Thoracic aorta (tissue), 2 donors: ENCODE results near the gene ZHX3. TPM values are rescaled to one million over a fixed set of nuclear protein-coding genes. Genes with fewer than 3 reads are reported as not detected.

ENCODE experiments used
- ATAC-seq: fragments of 150-250 bp; one replicate; pipeline ENCODE4 v1.8.0; 2017; ENCODE audit warnings: low read depth; ENCODE audit not compliant: insufficient number of reproducible peaks, low FRiP score
- DNase-seq: peaks from one replicate; pipeline ENCODE4 v3.0.0-alpha.2; 2020; ENCODE audit warnings: low spot score
- H3K27ac ChIP-seq, 2 donors: fragments of 200-600 bp; sonication (generic); 1 replicate in 1 of 2; 2 replicates in 1 of 2; pipeline ENCODE4 v1.5.1; 2016; ENCODE audit warnings: mild to moderate bottlenecking in 2 of 2, moderate library complexity in 2 of 2
- H3K27me3 ChIP-seq: fragments of 200-600 bp; sonication (generic); replicated peaks from 2 replicates; pipeline ENCODE4 v1.6.0; 2016; ENCODE audit warnings: mild to moderate bottlenecking; ENCODE audit not compliant: insufficient read depth
- H3K36me3 ChIP-seq: fragments of 200-600 bp; sonication (generic); one replicate; pipeline ENCODE4 v1.5.1; 2016
- H3K4me1 ChIP-seq, 2 donors: fragments of 200-600 bp; sonication (generic); 1 replicate in 1 of 2; 2 replicates in 1 of 2; pipeline versions ENCODE4 v1.5.1 to v1.6.0; 2016; ENCODE audit warnings: low read depth in 2 of 2, mild to moderate bottlenecking in 1 of 2; ENCODE audit not compliant: control insufficient read depth in 1 of 2
- H3K4me3 ChIP-seq: fragments of 200-600 bp; sonication (generic); 2 replicates; pipeline ENCODE4 v1.5.1; 2016; ENCODE audit warnings: mild to moderate bottlenecking
- H3K9me3 ChIP-seq: fragments of 200-600 bp; sonication (generic); 2 replicates; pipeline ENCODE4 v1.5.1; 2016
- CTCF ChIP-seq: fragments of 200-600 bp; sonication (generic); IDR thresholded peaks from one replicate; pipeline ENCODE4 v1.5.1; 2019; ENCODE audit warnings: antibody characterized with exemption
- total RNA-seq, 2 donors: library from RNA; depleted of rRNA; stranded (reverse); fragments of >200 nt; gene quantifications; one replicate each; pipeline versions ENCODE4 v1.1.0 to v1.2.3, GENCODE V29; 2016

Gene ZHX3
- total RNA-seq, 2 donors from 2014 or later = 60.8 to 74.9 TPM

GRCh38 chr20:41348430-41349172 is 31.1 kb upstream of the ZHX3 start:
- Histone ChIP-seq H3K9me3 (no peaks in the 10 kb centered on the region), H3K4me1 (no peaks in the 10 kb centered on the region), H3K36me3 (peaks cover 9% of the 10 kb centered on the region), H3K4me3 (no peak overlapping the region), H3K27me3 (no peaks in the 10 kb centered on the region), H3K27ac (no peak overlapping the region)
- DNase-seq (no peak), ATAC-seq (no peak)
- TF ChIP-seq CTCF = no peak

DNA sequence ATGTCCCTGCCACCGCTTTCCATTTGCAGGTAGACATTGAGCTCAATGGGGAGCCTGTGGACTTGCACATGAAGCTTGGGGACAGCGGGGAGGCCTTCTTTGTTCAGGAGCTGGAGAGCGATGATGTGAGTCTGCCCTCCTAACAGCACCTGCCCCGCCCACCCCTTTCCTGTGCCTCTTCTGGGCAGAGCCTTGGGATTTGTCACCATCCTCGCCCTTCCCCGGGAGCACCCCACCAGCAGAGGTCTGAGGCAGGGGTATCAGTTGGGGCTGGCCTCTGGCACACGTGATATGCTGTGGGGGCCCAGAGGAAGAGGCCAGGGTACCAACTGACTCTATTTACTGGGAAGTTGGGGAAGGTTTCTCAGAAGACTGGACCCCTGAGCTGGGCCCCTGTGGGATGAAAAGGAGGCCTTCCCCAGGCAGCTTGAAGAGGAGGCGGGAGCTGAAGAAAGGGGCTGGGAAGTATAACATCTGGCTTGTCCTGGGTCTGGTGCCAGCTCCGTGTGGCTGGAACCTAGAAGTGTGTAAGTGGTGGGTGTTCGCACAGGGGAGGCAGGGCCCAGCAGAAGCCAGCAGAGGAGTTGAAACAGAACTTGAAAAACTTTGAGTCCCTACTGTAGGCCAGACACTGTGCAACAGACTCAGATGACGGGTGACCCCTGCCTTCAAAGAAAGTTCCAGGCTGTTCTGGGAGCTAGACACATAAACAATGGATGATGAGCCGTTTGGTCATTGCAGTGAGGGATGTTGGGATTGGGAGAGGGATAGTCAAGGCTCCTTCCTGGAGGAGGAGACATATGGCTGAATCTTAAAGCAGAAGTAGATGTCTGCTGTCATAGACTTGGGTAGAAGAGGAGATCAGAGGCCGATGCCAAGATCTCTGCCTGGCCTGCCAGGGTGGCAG is 30.2 kb upstream of the ZHX3 start:
- Histone ChIP-seq H3K36me3 (peaks cover 9% of the 10 kb centered on the region), H3K27ac (no peak overlapping the region), H3K27me3 (no peaks in the 10 kb centered on the region), H3K4me1 (no peaks in the 10 kb centered on the region), H3K9me3 (no peaks in the 10 kb centered on the region), H3K4me3 (no peak overlapping the region)
- DNase-seq (no peak), ATAC-seq (no peak)
- no peak for TF ChIP-seq CTCF

DNA sequence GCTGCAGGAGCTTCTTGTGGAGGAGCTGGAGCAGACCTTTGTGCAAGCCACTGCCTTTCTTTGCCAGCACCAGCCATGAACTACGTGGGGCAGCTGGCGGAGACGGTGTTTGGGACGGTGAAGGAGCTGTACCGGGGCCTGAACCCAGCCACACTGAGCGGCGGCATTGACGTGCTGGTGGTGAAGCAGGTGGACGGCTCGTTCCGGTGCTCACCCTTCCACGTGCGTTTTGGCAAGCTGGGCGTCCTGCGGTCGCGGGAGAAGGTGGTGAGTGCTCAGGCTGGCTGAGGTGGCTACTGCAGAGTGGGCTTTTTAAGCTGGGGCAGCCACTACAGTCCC is 28.2 kb upstream of the ZHX3 start:
- ATAC-seq (no peak), DNase-seq (no peak)
- H3K4me1 ChIP-seq = peaks cover 0 to 7% of the 10 kb centered on the region in 2 donors
- no peaks in the 10 kb centered on the region for H3K27me3 ChIP-seq
- H3K4me3 ChIP-seq = no peak overlapping the region
- no peak overlapping the region for H3K27ac ChIP-seq
- no peaks in the 10 kb centered on the region for H3K9me3 ChIP-seq
- no peak for TF ChIP-seq CTCF
- peaks cover 9% of the 10 kb centered on the region for H3K36me3 ChIP-seq

DNA sequence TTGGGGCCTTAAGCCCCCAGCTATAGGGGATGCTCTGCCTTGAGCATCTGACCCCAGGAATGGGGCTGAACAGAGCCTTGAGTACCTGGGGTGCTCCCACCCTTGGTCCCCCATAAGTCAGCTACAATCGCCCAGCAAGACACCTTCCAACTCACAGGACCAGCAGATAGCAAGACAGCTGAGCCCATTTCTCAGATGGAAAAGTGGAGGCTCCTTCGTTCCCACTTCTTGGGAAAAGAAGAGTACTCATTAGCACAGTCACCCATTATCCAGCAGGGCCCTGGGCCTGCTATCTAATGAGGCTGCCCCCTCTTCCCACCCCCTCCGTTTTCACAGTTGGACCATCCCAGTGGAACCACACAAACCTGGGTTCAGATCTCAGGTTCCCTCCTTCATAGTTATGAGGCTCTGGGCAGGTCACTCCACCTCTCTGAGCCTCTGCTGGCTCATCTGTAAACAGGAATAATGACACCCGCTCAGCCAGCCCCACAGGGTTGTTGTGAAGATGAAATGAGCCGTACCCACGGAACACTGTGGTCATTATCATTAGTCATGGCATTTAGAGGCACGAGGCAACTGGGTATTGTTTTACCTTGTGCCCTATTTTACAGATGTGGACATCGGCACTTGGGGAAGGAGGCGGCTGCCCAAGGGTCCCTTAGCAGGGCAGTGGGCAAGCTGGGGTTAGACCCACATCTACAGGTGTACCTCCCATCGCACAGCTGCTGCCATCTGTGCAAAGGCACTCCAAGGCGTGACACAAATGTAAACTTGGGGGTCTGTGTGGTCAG is 27.6 kb upstream of the ZHX3 start:
- Histone ChIP-seq H3K9me3 (no peaks in the 10 kb centered on the region), H3K27ac (no peak overlapping the region), H3K27me3 (no peaks in the 10 kb centered on the region), H3K4me1 (peaks cover 0 to 10% of the 10 kb centered on the region in 2 donors), H3K4me3 (no peak overlapping the region), H3K36me3 (peaks cover 3% of the 10 kb centered on the region)
- no peak for DNase-seq
- ATAC-seq = no peak
- no peak for TF ChIP-seq CTCF

DNA sequence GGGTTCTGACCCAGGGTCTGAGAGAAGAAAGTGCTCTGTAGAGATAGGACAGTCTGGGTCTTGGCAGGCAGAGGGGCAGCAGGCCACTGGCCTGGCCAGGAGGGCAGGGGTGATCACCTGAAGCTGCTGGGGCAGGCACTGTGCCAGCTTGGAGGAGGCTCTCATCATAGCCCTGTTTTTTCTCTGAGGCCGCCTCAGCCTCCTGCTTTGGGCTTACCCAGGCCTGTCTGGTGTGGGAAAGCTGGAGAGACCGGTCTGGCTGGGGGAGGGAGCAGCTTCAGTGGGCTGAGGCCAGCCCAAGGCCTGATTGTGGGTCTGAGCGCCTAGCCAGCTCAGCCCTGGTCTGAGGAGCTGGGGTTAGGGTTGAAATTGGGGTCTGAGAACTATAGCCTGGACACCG is 26.9 kb upstream of the ZHX3 start:
- no peak overlapping the region for H3K4me3 ChIP-seq
- no peak for DNase-seq
- peaks cover 3 to 16% of the 10 kb centered on the region in 2 donors for H3K4me1 ChIP-seq
- ATAC-seq = no peak
- no peak for TF ChIP-seq CTCF
- no peaks in the 10 kb centered on the region for H3K36me3 ChIP-seq
- H3K27ac ChIP-seq = no peak overlapping the region
- H3K27me3 ChIP-seq = no peaks in the 10 kb centered on the region
- H3K9me3 ChIP-seq = no peaks in the 10 kb centered on the region
